HepG2 (cell line): ENCODE measurements around the gene RNASE1. TPM values are rescaled to one million over a fixed set of nuclear protein-coding genes. Genes with fewer than 3 reads are reported as not detected.

Experiments used
- ATAC-seq: fragments of 200-7000 bp; cut with Tn5 transposase; 3 replicates; pipeline ENCODE4 v1.9.1; 2020; ENCODE audit warnings: mild to moderate bottlenecking, moderate library complexity
- BruUV-seq: library from RNA; stranded (reverse); fragments of 400-500 nt; replicated peaks from 2 replicates; lab custom pipeline; 2021; lab: Mats Ljungman, UMichigan
- CTCF ChIA-PET: fragments of 300-600 bp; formaldehyde crosslinking; extraction: SDS; loops from one replicate; lab custom pipeline; 2021; ENCODE audit warnings: low total read pairs, inconsistent platforms, low intra/inter-chr PET ratio; lab: Yijun Ruan, JAX
- POLR2A ChIA-PET: fragments of 350-600 bp; sonication (Branson Sonifier 250); formaldehyde crosslinking; loops from one replicate; lab custom pipeline; 2020; ENCODE audit warnings: antibody characterized with exemption, inconsistent platforms; lab: Yijun Ruan, JAX
- DNase-seq: peaks from one replicate; pipeline ENCODE4 v3.0.0-alpha.2; 2015; ENCODE audit warnings: low spot score
- FAIRE-seq: peaks from 3 replicates; lab custom pipeline; 2011; peaks lifted over from hg19 to GRCh38; lab: Jason Lieb, UNC
- H2AFZ ChIP-seq: one replicate; pipeline ENCODE4 v1.6.1; 2011; ENCODE audit warnings: low read length, inconsistent platforms
- H3K27ac ChIP-seq: fragments of 300-600 bp; 3 replicates; pipeline ENCODE4 v1.8.0; 2011; ENCODE audit warnings: mixed run types, mild to moderate bottlenecking, mixed read lengths, low read length, inconsistent platforms; ENCODE audit not compliant: insufficient read depth; ENCODE audit errors: extremely low read length
- H3K27me3 ChIP-seq, 2 experiments: fragments of 200-600 bp in 1 of 2; 2 replicates in 1 of 2; 3 replicates in 1 of 2; pipeline versions ENCODE4 v1.6.0 to v1.8.0; 2011; ENCODE audit warnings: low read length in 2 of 2, mild to moderate bottlenecking in 2 of 2, moderate library complexity in 2 of 2, inconsistent platforms in 1 of 2; ENCODE audit not compliant: insufficient read depth in 2 of 2, control insufficient read depth in 1 of 2
- H3K36me3 ChIP-seq, 2 experiments: fragments of 200-600 bp in 1 of 2; replicated peaks in 1 of 2; 2 replicates in 1 of 2; 3 replicates in 1 of 2; pipeline versions ENCODE4 v1.5.1 to v1.8.0; 2011; ENCODE audit warnings: low read length in 2 of 2, inconsistent platforms in 1 of 2; ENCODE audit not compliant: insufficient read depth in 2 of 2, control insufficient read depth in 1 of 2
- H3K4me1 ChIP-seq: 2 replicates; pipeline ENCODE4 v1.5.1; 2012; ENCODE audit warnings: low read length, inconsistent platforms; ENCODE audit not compliant: insufficient read depth
- H3K4me2 ChIP-seq: 2 replicates; pipeline ENCODE4 v1.6.0; 2011; ENCODE audit warnings: low read depth, low read length, inconsistent platforms
- H3K4me3 ChIP-seq, 3 experiments: fragments of 200-600 bp in 1 of 3; sonication (generic), shearing (Covaris generic) in 1 of 3; replicated peaks in 1 of 3; 2 replicates each; pipeline ENCODE4 v1.5.1; 2011 to 2016; ENCODE audit warnings: low read length in 3 of 3, inconsistent platforms in 2 of 3, low read depth in 2 of 3, mild to moderate bottlenecking in 2 of 3, control low read depth in 1 of 3, mixed read lengths in 1 of 3; ENCODE audit not compliant: insufficient read depth in 1 of 3
- H3K79me2 ChIP-seq: one replicate; pipeline ENCODE4 v1.6.1; 2011; ENCODE audit warnings: low read length, inconsistent platforms; ENCODE audit not compliant: insufficient read depth
- H3K9ac ChIP-seq: 2 replicates; pipeline ENCODE4 v1.6.0; 2011; ENCODE audit warnings: mild to moderate bottlenecking, low read depth, low read length, inconsistent platforms; ENCODE audit not compliant: insufficient read depth
- H3K9me3 ChIP-seq: 2 replicates; pipeline ENCODE4 v1.5.1; 2012; ENCODE audit warnings: mild to moderate bottlenecking, low read length
- H4K20me1 ChIP-seq: 2 replicates; pipeline ENCODE4 v1.6.0; 2011; ENCODE audit warnings: inconsistent platforms, mild to moderate bottlenecking, low read length, moderate library complexity; ENCODE audit not compliant: insufficient read depth
- GATAD2A ChIP-seq: IDR thresholded peaks from 2 replicates; pipeline ENCODE4 v1.6.1; 2016
- TP53 ChIP-seq: sonication (generic); formaldehyde crosslinking; conservative IDR thresholded peaks from 2 replicates; pipeline ENCODE4 v1.4.0; 2020; ENCODE audit warnings: missing genetic modification reagents
- ZNF562 ChIP-seq: sonication (generic); formaldehyde crosslinking; IDR thresholded peaks from 2 replicates; pipeline ENCODE4 v1.8.0; 2022; ENCODE audit warnings: missing genetic modification reagents, borderline replicate concordance
- WGBS: methylation state at CpG from one replicate; pipeline ENCODE4 v1.1.6; 2017; ENCODE audit warnings: low lambda C conversion rate; 5-methylcytosine and 5-hydroxymethylcytosine counted together
- in situ Hi-C: cut with HindIII; loops from 2 replicates; pipeline ENCODE4 v1.10.0; 2017; ENCODE audit warnings: low pct_unique_long_range_greater_than_20kb; ENCODE audit not compliant: extremely low pct_ligation_motif_present
- intact Hi-C: fragments of 100-400 bp; cut with micrococcal nuclease; formaldehyde crosslinking; loops from one replicate; pipeline ENCODE4 v1.10.0; 2022; ENCODE audit not compliant: unreplicated experiment
- polyA plus RNA-seq, 8 experiments: library from polyadenylated mRNA; depleted of rRNA in 3 of 8; stranded (reverse) in 7 of 8; unstranded in 1 of 8; fragments of >200 nt; fragmentation: Illumina TruSeq in 4 of 8; extraction: Trizol in 4 of 8; gene quantifications; 2 replicates each; pipeline versions ENCODE4 v1.2.1 to v1.2.3, GENCODE V29; 2011 to 2016; ENCODE audit warnings: low read depth in 4 of 8, missing spikeins in 1 of 8, mixed read lengths in 1 of 8; ENCODE audit not compliant: insufficient read depth in 1 of 8
- total RNA-seq, 5 experiments: library from RNA; depleted of rRNA; stranded (reverse); fragments of >200 nt; fragmentation: Illumina TruSeq; extraction: Trizol; gene quantifications; 2 replicates each; pipeline ENCODE4 v1.2.3, GENCODE V29; 2016; ENCODE audit warnings: low read depth in 1 of 5
- TF ChIP-seq, protein P1 (sequence below): sonication (generic); formaldehyde crosslinking; IDR thresholded peaks from 2 replicates; pipeline ENCODE4 v1.5.0; 2020; ENCODE audit warnings: mild to moderate bottlenecking, missing genetic modification reagents

The RNASE1 gene
- total and polyA plus RNA-seq, 2 of the 13 experiments (the other 11 are each of a cell fraction or from before 2014, with no cell fraction given), result not detected

DNA sequence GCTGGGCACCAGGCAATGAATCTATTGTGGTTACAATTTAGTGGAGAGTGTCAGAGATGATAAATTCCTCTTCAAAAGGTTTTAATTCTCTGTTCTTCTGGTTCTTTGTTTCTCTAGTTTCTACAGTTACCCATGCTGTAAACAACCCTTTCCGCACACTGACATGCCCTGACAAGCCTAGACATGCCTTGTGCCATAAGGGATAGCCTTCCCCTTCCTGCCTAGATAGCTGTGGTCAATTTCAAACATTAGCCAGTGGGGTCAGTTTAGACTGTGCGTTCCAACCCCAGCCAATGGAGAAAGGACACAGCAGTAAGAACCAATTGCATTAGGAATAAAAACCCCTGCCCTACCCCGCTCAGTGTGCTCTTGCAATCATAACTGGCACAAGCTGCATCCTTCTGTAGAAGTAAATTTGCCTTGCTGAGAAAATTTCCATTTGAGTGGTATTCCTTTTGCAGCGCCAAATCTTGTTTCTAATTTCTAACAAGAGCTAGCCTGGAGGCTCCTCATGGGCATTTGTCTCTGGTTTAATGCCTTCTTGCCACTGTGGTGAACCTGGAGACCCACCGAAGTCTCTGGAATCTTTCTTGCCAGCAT is 50.6 kb downstream of the RNASE1 start:
- Histone ChIP-seq H3K9me3 (peaks cover 23% of the 10 kb centered on the region), H3K27ac (no peak overlapping the region), H3K4me1 (no peaks in the 10 kb centered on the region), H4K20me1 (no peaks in the 10 kb centered on the region), H3K4me2 (no peak overlapping the region), H3K27me3 (no peaks in the 10 kb centered on the region), H3K36me3 (no peaks in the 10 kb centered on the region), H3K4me3 (no peak overlapping the region), H3K79me2 (no peaks in the 10 kb centered on the region), H3K9ac (no peak overlapping the region), H2AFZ (no peak overlapping the region)
- POLR2A ChIA-PET, result no interaction called here
- ATAC-seq, result no peak
- no peak for FAIRE-seq
- in situ Hi-C loops (no loop called here), intact Hi-C loops (no loop called here)
- no peak for DNase-seq
- no TSS peak for BruUV-seq
- peak; percentile 93; the same call in 1 of the 2 replicates for TF ChIP-seq TP53 (CRISPR knock-in tag)
- TF ChIP-seq, protein P1, sequence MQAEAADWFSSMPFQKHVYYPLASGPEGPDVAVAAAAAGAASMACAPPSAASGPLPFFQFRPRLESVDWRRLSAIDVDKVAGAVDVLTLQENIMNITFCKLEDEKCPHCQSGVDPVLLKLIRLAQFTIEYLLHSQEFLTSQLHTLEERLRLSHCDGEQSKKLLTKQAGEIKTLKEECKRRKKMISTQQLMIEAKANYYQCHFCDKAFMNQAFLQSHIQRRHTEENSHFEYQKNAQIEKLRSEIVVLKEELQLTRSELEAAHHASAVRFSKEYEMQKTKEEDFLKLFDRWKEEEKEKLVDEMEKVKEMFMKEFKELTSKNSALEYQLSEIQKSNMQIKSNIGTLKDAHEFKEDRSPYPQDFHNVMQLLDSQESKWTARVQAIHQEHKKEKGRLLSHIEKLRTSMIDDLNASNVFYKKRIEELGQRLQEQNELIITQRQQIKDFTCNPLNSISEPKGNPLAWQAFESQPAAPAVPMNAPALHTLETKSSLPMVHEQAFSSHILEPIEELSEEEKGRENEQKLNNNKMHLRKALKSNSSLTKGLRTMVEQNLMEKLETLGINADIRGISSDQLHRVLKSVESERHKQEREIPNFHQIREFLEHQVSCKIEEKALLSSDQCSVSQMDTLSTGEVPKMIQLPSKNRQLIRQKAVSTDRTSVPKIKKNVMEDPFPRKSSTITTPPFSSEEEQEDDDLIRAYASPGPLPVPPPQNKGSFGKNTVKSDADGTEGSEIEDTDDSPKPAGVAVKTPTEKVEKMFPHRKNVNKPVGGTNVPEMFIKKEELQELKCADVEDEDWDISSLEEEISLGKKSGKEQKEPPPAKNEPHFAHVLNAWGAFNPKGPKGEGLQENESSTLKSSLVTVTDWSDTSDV (CRISPR knock-in tag), result no peak
- no peak for TF ChIP-seq GATAD2A (CRISPR knock-in tag)
- peak; percentile 76; the same call in 1 of the 2 replicates for TF ChIP-seq ZNF562 (CRISPR knock-in tag)
- CTCF ChIA-PET, result no interaction called here
- 48% methylated on average over 5 of the region's 5 CpGs for WGBS

Other genes starting within 250 kb of the RNASE1 start
- not detected in 2 replicates for gene RNASE9, start 241.8 kb downstream of the RNASE1 start, total RNA-seq (2016; rRNA removed; fragmentation: Illumina TruSeq; extraction: Trizol)
- not detected in 2 replicates for gene RNASE9, start 241.8 kb downstream of the RNASE1 start, polyA plus RNA-seq (2011; rRNA removed)
- not detected in 2 replicates for gene RNASE11, start 214.8 kb downstream of the RNASE1 start, total RNA-seq (2016; rRNA removed; fragmentation: Illumina TruSeq; extraction: Trizol)
- not detected in 2 replicates for gene RNASE11, start 214.8 kb downstream of the RNASE1 start, polyA plus RNA-seq (2011; rRNA removed)
- gene RNASE12, start 211.5 kb downstream of the RNASE1 start, total RNA-seq (2016; rRNA removed; fragmentation: Illumina TruSeq; extraction: Trizol), result not detected in 2 replicates
- not detected in 2 replicates for gene RNASE12, start 211.5 kb downstream of the RNASE1 start, polyA plus RNA-seq (2011; rRNA removed)
- gene OR6S1, start 161.2 kb downstream of the RNASE1 start, total RNA-seq (2016; rRNA removed; fragmentation: Illumina TruSeq; extraction: Trizol), result not detected in 2 replicates
- 0.09 TPM in 1 of 2 replicates, not detected in the other for gene OR6S1, start 161.2 kb downstream of the RNASE1 start, polyA plus RNA-seq (2011; rRNA removed)
- gene RNASE4, start 118.3 kb downstream of the RNASE1 start, total RNA-seq (2016; rRNA removed; fragmentation: Illumina TruSeq; extraction: Trizol), result 72.6 and 109 TPM in 2 replicates
- gene RNASE4, start 118.3 kb downstream of the RNASE1 start, polyA plus RNA-seq (2011; rRNA removed), result 983 and 1,053 TPM in 2 replicates
- gene ANG, start 114.1 kb downstream of the RNASE1 start, total RNA-seq (2016; rRNA removed; fragmentation: Illumina TruSeq; extraction: Trizol), result 50.4 and 83.6 TPM in 2 replicates
- gene ANG, start 114.1 kb downstream of the RNASE1 start, polyA plus RNA-seq (2011; rRNA removed), result 401 and 507 TPM in 2 replicates
- gene EDDM3A, start 57.0 kb downstream of the RNASE1 start, total RNA-seq (2016; rRNA removed; fragmentation: Illumina TruSeq; extraction: Trizol), result not detected in 2 replicates
- not detected in 2 replicates for gene EDDM3A, start 57.0 kb downstream of the RNASE1 start, polyA plus RNA-seq (2011; rRNA removed)
- not detected in 2 replicates for gene EDDM3B, start 34.4 kb downstream of the RNASE1 start, total RNA-seq (2016; rRNA removed; fragmentation: Illumina TruSeq; extraction: Trizol)
- not detected in 2 replicates for gene EDDM3B, start 34.4 kb downstream of the RNASE1 start, polyA plus RNA-seq (2011; rRNA removed)
- not detected in 2 replicates for gene RNASE6, start 21.6 kb downstream of the RNASE1 start, total RNA-seq (2016; rRNA removed; fragmentation: Illumina TruSeq; extraction: Trizol)
- not detected in 2 replicates for gene RNASE6, start 21.6 kb downstream of the RNASE1 start, polyA plus RNA-seq (2011; rRNA removed)
- gene RNASE3, start 88.5 kb upstream of the RNASE1 start, total RNA-seq (2016; rRNA removed; fragmentation: Illumina TruSeq; extraction: Trizol), result not detected in 2 replicates
- not detected in 2 replicates for gene RNASE3, start 88.5 kb upstream of the RNASE1 start, polyA plus RNA-seq (2011; rRNA removed)
- gene RNASE2, start 152.6 kb upstream of the RNASE1 start, total RNA-seq (2016; rRNA removed; fragmentation: Illumina TruSeq; extraction: Trizol), result 0.69 TPM in 2 replicates
- not detected in 2 replicates for gene RNASE2, start 152.6 kb upstream of the RNASE1 start, polyA plus RNA-seq (2011; rRNA removed)
- 46.9 and 122 TPM in 2 replicates for gene METTL17, start 187.1 kb upstream of the RNASE1 start, total RNA-seq (2016; rRNA removed; fragmentation: Illumina TruSeq; extraction: Trizol)
- 181 and 199 TPM in 2 replicates for gene METTL17, start 187.1 kb upstream of the RNASE1 start, polyA plus RNA-seq (2011; rRNA removed)
- gene SLC39A2, start 196.4 kb upstream of the RNASE1 start, total RNA-seq (2016; rRNA removed; fragmentation: Illumina TruSeq; extraction: Trizol), result 0.11 TPM in 1 of 2 replicates, not detected in the other
- gene SLC39A2, start 196.4 kb upstream of the RNASE1 start, polyA plus RNA-seq (2011; rRNA removed), result 0.05 and 0.08 TPM in 2 replicates
- gene NDRG2, start 222.2 kb upstream of the RNASE1 start, total RNA-seq (2016; rRNA removed; fragmentation: Illumina TruSeq; extraction: Trizol), result 27.2 and 27.4 TPM in 2 replicates
- 143 and 189 TPM in 2 replicates for gene NDRG2, start 222.2 kb upstream of the RNASE1 start, polyA plus RNA-seq (2011; rRNA removed)
- 0.58 and 0.63 TPM in 2 replicates for gene TPPP2, start 227.4 kb upstream of the RNASE1 start, total RNA-seq (2016; rRNA removed; fragmentation: Illumina TruSeq; extraction: Trizol)
- 1.7 and 4.2 TPM in 2 replicates for gene TPPP2, start 227.4 kb upstream of the RNASE1 start, polyA plus RNA-seq (2011; rRNA removed)
- not detected in 2 replicates for gene RNASE13, start 232.0 kb upstream of the RNASE1 start, total RNA-seq (2016; rRNA removed; fragmentation: Illumina TruSeq; extraction: Trizol)
- gene RNASE13, start 232.0 kb upstream of the RNASE1 start, polyA plus RNA-seq (2011; rRNA removed), result 1.0 and 1.4 TPM in 2 replicates
- gene RNASE7, start 239.5 kb upstream of the RNASE1 start, total RNA-seq (2016; rRNA removed; fragmentation: Illumina TruSeq; extraction: Trizol), result not detected in 2 replicates
- gene RNASE7, start 239.5 kb upstream of the RNASE1 start, polyA plus RNA-seq (2011; rRNA removed), result 0.04 and 0.17 TPM in 2 replicates